HG02884 (cell line): ENCODE results near the gene WDFY2.

Experiments used
- ATAC-seq: cut with Tn5 transposase; IDR thresholded peaks from one replicate; pipeline ENCODE4 v1.9.1; 2021; ENCODE audit warnings: mild to moderate bottlenecking, moderate library complexity; ENCODE audit not compliant: unreplicated experiment

The WDFY2 gene

GRCh38 chr13:51767100-51767499, 182.8 kb downstream of the WDFY2 start:
- ATAC-seq: no peak

DNA sequence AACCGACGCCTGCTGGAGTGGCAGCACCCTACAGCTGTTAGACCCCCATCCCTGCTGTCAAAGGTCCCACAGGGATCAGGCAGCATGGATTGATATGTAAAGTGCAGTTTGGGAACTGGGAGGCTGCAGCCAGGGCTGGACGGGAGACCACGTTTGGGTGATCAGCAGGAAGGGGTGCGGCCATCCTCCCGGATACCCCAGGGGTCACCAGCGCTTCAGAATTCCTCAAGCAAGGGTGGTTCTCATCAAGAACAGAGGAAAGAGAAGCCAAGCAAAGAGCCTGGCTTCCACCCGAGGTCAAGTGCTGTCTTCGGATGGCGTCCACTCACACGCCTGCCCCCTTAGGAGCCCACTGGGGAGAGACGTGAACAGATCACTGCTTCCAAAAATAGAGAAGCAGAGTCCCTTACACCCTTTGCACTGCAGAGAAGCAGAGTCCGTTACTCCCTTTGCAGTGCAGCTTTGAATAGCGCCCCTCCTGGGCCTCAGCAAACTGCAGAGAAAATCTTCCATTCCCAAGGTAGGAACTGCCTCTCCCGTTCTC, 184.2 kb downstream of the WDFY2 start:
- ATAC-seq: no peak

- ATAC-seq: no peak
Measured at GRCh38 chr13:51768976-51769375, 184.7 kb downstream of the WDFY2 start.

- ATAC-seq: no peak
Measured at GRCh38 chr13:51769455-51770127, 185.3 kb downstream of the WDFY2 start.

DNA sequence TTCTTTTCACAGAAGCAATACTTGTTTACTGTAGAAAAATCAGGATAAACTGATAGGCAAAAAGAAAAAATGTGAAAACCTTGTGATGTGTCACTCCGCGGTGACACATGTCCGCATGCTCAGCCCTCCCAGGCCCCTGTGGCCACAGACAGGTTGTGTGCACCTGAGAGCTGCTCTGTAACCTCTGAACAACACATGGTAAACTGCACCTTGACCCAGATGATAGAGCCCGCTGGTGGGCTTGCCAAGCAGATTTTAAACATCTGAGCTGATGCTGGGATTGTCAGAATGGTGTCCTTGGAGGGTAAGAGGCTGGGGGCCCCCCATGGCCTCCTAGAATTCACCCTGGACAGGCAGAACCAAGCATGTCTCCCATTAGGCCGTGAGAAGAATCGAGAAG, 185.9 kb downstream of the WDFY2 start:
- ATAC-seq: no peak

DNA sequence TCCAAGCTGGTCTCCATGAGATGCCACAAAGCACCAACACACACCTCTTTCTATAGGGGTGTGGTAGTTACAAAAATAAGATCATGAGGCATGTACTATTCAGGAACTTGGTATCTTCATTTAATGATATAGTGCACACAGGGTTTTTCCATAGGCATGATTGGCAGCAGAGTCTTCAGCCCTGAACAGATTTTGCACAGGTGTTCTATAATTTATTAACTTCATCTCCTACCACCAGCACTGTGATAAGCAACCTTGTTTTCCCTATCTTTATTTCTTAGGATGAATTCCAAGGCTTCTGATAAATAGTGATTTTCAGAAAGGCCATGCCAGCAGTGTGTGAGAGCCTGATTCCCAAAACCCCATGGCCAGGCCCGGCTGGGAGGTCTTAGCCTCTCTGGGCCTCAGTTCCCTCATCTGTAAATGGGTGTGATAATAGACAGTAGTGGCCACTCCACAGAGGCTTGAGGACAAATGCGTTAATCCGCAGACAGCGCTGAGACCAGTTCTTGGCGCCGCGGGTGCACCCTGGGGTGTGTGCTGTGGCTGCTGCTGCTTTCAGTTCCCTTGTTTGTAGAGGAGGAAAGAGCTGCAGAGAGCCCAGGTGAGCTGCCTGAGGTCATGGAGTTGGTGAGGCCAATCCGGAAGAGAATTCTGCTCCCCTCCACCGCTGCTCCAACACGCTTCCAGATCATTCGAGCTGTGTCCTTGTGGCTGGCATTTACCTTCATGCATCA, 186.6 kb downstream of the WDFY2 start:
- ATAC-seq: no peak

DNA sequence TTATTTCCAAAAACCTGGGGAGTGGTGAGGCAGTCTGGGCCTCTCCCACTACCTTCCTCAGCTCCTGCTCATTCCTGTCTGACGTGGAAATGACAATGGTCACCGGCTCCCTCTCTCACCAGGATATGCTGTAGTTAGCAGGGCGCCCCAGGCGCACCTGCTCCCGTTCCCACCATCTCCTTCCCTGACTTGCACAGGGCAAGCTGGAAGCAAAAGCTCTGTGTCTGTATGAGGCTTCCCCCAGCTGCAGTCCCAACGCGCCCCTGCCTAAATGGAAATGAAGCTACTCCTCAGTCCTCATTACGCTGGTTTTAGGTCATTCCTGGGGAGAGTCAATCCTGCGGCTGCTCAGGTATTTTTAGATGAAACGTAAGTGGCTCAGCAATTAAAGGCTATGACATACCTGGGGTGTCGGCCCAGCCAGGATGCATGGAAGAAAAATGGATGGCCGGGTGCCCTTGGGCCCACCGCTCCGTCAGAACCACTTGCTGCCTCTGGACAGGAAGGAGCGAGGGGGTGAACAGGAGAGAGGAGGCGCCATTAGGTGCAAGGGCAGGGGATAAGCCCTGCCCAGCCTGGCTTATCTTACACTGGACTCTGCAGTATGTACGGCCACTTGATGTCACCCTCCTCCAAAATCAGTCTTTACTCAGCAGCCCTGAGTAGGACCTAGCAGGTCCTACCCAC, 187.3 kb downstream of the WDFY2 start:
- ATAC-seq: no peak

GRCh38 chr13:51772105-51772455, 187.8 kb downstream of the WDFY2 start:
- ATAC-seq: no peak

DNA sequence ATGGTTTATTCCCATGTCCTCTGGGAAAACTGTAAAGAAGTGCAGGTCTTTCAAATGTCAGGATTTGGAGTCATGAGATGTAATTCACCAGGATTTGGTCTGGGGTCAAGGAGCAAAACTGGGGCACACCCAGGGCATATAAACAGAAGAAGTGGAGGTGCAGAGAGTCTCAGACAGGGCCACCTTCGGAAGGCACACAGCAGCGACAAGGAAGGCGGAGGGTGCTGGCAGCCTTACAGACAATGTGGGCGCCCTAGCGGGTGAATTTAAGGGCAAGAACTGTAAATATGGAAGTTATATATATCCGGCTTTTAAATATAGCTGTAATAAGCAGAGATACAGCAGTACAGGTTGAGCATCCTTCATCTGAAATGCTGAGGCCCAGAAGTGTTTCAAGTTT, 188.5 kb downstream of the WDFY2 start:
- no peak for ATAC-seq

DNA sequence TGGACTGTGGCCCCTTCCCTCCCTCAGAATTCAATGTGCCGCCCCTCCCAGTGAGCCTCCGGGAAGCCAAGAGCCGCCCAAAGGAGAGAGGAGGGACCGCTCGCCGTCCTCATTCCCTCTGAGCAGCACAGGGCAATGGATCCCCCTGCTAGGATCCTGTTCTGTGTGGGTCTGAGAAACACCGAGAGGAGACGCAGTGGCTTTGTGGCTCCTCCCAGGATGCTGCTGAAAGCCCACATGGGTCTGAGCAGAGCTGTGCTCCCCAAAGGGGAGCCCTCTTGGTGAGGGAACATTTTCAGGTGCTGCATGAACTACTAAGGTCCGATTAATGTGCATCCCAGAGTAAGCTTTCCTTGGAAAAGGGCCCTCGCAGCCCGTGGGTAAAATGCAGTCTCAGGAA, 189.3 kb downstream of the WDFY2 start:
- no peak for ATAC-seq

DNA sequence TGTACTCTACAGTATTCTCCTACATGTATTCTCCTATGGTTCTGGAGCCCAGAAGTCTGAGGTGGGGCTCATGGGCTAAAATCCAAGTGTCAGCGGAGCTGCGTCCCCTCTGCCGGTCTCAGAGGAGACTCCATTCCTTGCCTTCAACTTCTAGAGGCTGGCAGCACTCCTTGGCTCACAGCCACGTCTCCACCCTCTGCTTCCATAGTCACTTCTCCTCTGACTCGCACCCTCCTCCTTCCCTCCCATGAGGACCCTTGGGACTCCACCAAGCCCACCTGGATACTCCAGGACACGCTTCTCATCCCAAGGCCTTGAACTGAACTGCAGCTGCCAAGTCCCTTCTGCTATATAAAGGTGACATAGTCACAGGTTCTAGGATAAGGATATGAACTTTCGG, 191.9 kb downstream of the WDFY2 start:
- no peak for ATAC-seq

GRCh38 chr13:51777921-51778320, 193.7 kb downstream of the WDFY2 start:
- no peak for ATAC-seq

DNA sequence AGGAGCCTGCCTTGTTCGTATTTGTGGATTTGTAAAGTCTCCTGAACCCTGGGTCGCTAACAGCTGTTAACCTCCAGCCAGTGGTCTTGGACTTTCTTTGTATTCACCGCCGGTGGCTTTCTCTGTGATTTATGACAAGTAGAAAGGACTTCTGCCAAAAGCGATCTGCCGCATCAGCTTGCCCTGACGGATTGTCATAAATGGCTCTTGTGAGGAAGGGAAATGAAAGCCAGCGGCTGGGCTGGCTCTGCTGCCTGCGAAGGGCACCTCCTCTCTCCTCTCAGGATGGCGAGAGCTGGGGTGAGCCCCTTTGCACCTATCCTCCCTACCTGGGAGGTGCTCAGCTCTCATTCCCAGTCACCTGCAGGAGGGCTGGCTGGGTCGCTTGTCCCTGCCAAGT, 194.1 kb downstream of the WDFY2 start:
- no peak for ATAC-seq

DNA sequence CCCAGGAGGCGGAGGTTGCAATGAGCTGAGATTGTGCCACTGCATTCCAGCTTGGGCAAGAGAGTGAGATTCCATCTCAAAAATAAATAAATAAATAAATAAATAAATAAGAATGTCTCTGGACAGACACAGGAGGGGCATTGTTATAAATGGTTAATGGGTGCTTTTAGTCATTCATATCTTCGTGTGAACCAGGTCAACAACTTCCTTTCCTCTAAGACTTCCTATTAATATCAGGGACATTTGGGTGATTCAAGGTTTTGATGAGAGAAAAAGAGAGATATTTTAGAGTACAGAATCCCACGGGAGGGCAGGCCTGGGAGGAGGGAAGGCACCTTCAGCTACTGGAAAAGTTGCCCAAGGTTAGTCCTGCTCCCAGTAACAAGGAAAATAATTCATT, 195.8 kb downstream of the WDFY2 start:
- no peak for ATAC-seq

- no peak for ATAC-seq
Measured at GRCh38 chr13:51781246-51782022, 197.2 kb downstream of the WDFY2 start.

GRCh38 chr13:51782026-51782710, 197.9 kb downstream of the WDFY2 start:
- no peak for ATAC-seq

- ATAC-seq: no peak
Measured at GRCh38 chr13:51783428-51784094, 199.3 kb downstream of the WDFY2 start.

DNA sequence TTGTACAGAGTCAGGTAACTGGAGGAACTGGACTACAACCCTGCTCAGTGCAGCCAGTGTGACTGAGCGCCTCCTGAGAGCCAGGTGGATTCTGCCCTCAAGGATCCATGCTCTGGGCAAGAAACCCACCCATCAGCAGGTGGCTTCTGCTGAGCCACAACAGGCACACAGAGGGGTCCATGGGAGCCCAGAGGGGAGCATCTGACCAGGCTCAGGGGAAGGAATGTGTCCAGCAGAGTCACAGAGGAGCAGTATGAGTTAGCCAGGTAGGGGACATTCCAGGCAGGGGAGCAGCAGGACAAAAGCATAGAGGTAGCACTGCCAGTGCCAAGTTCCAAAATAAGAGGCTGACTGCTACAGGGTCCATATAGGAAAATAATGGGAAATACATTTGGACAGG, 199.8 kb downstream of the WDFY2 start:
- ATAC-seq: no peak

GRCh38 chr13:51785712-51786424, 201.6 kb downstream of the WDFY2 start:
- ATAC-seq: no peak
